ENCODE data around the gene PRSS38. TPM values are rescaled to one million over a fixed set of nuclear protein-coding genes. Genes with fewer than 3 reads are reported as not detected.

PRSS38 gene
- total and polyA plus RNA-seq, 2 donors (not counting 3 experiments of a cell fraction or from before 2014, with no cell fraction given): not detected

DNA sequence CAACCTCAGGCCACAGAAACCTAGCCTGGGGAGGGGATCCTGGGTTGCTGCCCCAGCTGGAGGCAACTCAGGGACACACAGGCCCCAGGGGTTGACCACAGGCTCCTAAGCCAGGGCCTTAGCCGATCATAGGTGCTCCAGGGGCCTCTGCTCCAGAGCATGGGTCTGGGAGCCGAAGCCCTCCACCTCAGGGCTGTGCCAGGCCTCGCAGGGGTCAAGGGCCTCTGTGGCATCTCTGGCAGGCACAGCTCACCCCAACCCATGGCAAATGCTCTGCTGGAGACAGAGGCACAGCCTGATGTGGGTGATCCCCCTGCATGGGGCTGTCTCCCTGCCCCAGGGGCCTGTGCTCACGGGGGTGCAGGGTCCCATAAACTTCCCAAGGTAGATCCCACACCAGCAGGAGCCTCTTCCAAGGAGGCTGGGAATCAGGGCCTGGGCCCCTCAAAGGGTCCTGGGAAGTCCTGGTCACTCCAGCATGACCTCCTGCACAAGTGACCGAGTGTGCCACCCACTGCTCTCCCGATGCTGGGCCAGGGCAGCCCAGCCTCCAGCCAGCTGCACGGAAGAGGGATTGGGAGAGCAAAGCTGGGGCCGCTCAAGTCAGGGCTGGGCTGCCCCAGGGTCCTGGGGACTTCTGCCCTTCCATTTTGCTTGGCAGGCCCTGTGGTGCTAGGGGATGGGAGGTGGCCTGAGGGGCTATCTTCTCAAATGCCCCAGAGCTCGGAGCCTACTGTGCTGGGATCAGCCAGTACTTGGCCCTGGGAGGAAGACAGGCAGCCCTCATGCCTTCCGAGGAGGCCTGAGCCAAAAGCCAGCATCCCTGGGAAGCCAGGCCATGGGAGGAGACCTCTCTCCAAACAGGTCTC lies 22.2 kb upstream of the PRSS38 start:
- H3K9ac ChIP-seq (replicated peaks; ENCODE audit: extremely low read depth, insufficient read depth, low read length): no peak overlapping the region
- H3K27ac ChIP-seq (ENCODE audit: insufficient read depth, low read depth, low read length): no peak overlapping the region
- no peak overlapping the region for H3K4me2 ChIP-seq (ENCODE audit: insufficient read depth, low read length)
- FAIRE-seq: no peak
- no peak overlapping the region for H2AFZ ChIP-seq (ENCODE audit: low read depth, low read length)
- intact Hi-C loops (cut with micrococcal nuclease) (no loop called here), dilution Hi-C loops (cut with MboI; ENCODE audit: extremely low pct_ligation_motif_present, low sequenced_read_pairs) (no loop called here)
- TF ChIP-seq, protein P1, sequence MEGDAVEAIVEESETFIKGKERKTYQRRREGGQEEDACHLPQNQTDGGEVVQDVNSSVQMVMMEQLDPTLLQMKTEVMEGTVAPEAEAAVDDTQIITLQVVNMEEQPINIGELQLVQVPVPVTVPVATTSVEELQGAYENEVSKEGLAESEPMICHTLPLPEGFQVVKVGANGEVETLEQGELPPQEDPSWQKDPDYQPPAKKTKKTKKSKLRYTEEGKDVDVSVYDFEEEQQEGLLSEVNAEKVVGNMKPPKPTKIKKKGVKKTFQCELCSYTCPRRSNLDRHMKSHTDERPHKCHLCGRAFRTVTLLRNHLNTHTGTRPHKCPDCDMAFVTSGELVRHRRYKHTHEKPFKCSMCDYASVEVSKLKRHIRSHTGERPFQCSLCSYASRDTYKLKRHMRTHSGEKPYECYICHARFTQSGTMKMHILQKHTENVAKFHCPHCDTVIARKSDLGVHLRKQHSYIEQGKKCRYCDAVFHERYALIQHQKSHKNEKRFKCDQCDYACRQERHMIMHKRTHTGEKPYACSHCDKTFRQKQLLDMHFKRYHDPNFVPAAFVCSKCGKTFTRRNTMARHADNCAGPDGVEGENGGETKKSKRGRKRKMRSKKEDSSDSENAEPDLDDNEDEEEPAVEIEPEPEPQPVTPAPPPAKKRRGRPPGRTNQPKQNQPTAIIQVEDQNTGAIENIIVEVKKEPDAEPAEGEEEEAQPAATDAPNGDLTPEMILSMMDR (IDR thresholded peaks at IDR 0.05; ENCODE audit: extremely low read depth in 1 of 2, insufficient read depth in 1 of 2, low read depth in 1 of 2, low read length in 2 of 2): no peak
- TF ChIP-seq POLR2AphosphoS5 (IDR thresholded peaks at IDR 0.05; ENCODE audit: insufficient read depth, low read depth, low read length) (no peak), JUN (IDR thresholded peaks at IDR 0.05; ENCODE audit: borderline replicate concordance, insufficient read depth, insufficient read length, low read depth) (no peak), FOS (IDR thresholded peaks at IDR 0.05; ENCODE audit: borderline replicate concordance, insufficient read depth, low read length) (no peak), POLR2A (IDR thresholded peaks at IDR 0.05; ENCODE audit: low read depth, low read length) (no peak), EZH2 (IDR thresholded peaks at IDR 0.05; ENCODE audit: borderline replicate concordance, low read depth, low read length, severe bottlenecking) (no peak), GATA2 (IDR thresholded peaks at IDR 0.05; ENCODE audit: insufficient read depth, insufficient read length, low read depth, low read length) (no peak), MYC (IDR thresholded peaks at IDR 0.05; ENCODE audit: low read depth, low read length) (no peak)
- no peak for DNase-seq (ENCODE audit: low read depth, low spot score)
- no peaks in the 10 kb centered on the region for H3K36me3 ChIP-seq (ENCODE audit: control insufficient read depth in 2 of 2, extremely low read depth in 1 of 2, insufficient read depth in 2 of 2, low read length in 2 of 2)
- H3K27me3 ChIP-seq (ENCODE audit: control insufficient read depth in 2 of 2, insufficient read depth in 2 of 2, low read length in 2 of 2): no peaks in the 10 kb centered on the region
- ChIA-PET POLR2A (no interaction called here), CTCF (no interaction called here)
- H3K79me2 ChIP-seq (ENCODE audit: control insufficient read depth, insufficient read depth, low read length): no peaks in the 10 kb centered on the region
- H3K4me3 ChIP-seq (replicated peaks in 1 of 3; ENCODE audit: insufficient read depth in 1 of 3, low read depth in 1 of 3, low read length in 3 of 3): no peak overlapping the region
- no peaks in the 10 kb centered on the region for H3K9me3 ChIP-seq (replicated peaks; ENCODE audit: control insufficient read depth, insufficient read depth, low read length)
- H3K4me1 ChIP-seq (ENCODE audit: control insufficient read depth, extremely low read depth, insufficient read depth, low read length): peaks cover 4% of the 10 kb centered on the region
- H4K20me1 ChIP-seq (replicated peaks; ENCODE audit: control insufficient read depth, extremely low read depth, insufficient read depth, low read length): no peaks in the 10 kb centered on the region
- no peaks in the 10 kb centered on the region for H3K9me1 ChIP-seq (replicated peaks; ENCODE audit: control insufficient read depth, extremely low read depth, insufficient read depth, low read length)
- no TSS peak for BruUV-seq (replicated peaks)
